HAP-1 (cell line): Measurements from ENCODE around the gene GRIK3.
"Not testable (repeated sequence)": the region's sequence is repeated elsewhere in the genome, so short reads cannot be mapped to it uniquely, and the experiment has no call there.

Experiments
- DNase-seq, 2 experiments: peaks; one replicate each; pipeline ENCODE4 v3.0.0-alpha.2; 2016 to 2020; ENCODE audit warnings: low spot score in 2 of 2
- H3K27me3 ChIP-seq: fragments of 250-450 bp; sonication (Bioruptor Pico); 2 replicates; pipeline ENCODE4 v1.5.1; 2020; ENCODE audit warnings: low read depth, mild to moderate bottlenecking, moderate library complexity
- H3K36me3 ChIP-seq: fragments of 250-450 bp; sonication (Bioruptor Pico); replicated peaks from 2 replicates; pipeline ENCODE4 v1.5.1; 2020; ENCODE audit warnings: mild to moderate bottlenecking
- H3K4me1 ChIP-seq: fragments of 250-450 bp; sonication (Bioruptor Pico); 2 replicates; pipeline ENCODE4 v1.5.1; 2020; ENCODE audit warnings: mild to moderate bottlenecking
- H3K4me3 ChIP-seq: fragments of 250-450 bp; sonication (Bioruptor Pico); 2 replicates; pipeline ENCODE4 v1.5.1; 2020; ENCODE audit warnings: mild to moderate bottlenecking, moderate library complexity
- H3K9me3 ChIP-seq: fragments of 250-450 bp; sonication (Bioruptor Pico); 2 replicates; pipeline ENCODE4 v1.5.1; 2020; ENCODE audit warnings: mild to moderate bottlenecking, moderate library complexity
- in situ Hi-C: fragments of 300-500 bp; cut with MboI; formaldehyde crosslinking; loops from 3 replicates; pipeline ENCODE4 v1.14.3; 2020; ENCODE audit warnings: low sequenced_read_pairs, inconsistent platforms, mixed read lengths

Gene GRIK3

GRCh38 chr1:37034121-37035013 lies at the start of gene GRIK3:
Gene GRIK3 (minus strand): TSS chr1:37034515. CDS start chr1:37034108, 407 bp downstream.
- Histone ChIP-seq H3K4me1 (no peaks in the 10 kb centered on the region), H3K36me3 (no peaks in the 10 kb centered on the region), H3K27me3 (peaks cover 30% of the 10 kb centered on the region), H3K4me3 (no peak within 1 kb of the TSS), H3K9me3 (no peaks in the 10 kb centered on the region)
- DNase-seq = no peak
- in situ Hi-C loops = no loop called here

- Histone ChIP-seq H3K27me3 (no peaks in the 10 kb centered on the region), H3K4me1 (no peaks in the 10 kb centered on the region), H3K4me3 (no peak overlapping the region), H3K36me3 (no peaks in the 10 kb centered on the region), H3K9me3 (no peaks in the 10 kb centered on the region)
- in situ Hi-C loops = no loop called here
- DNase-seq = no peak
Measured at GRCh38 chr1:37084013-37084412, 49.7 kb upstream of the GRIK3 start.

- in situ Hi-C loops = no loop called here
- H3K36me3 ChIP-seq = no peaks in the 10 kb centered on the region
- DNase-seq = no peak
- no peaks in the 10 kb centered on the region for H3K4me1 ChIP-seq
- no peak overlapping the region for H3K4me3 ChIP-seq
- no peaks in the 10 kb centered on the region for H3K27me3 ChIP-seq
- no peaks in the 10 kb centered on the region for H3K9me3 ChIP-seq
Measured at GRCh38 chr1:37083603-37084002, 49.3 kb upstream of the GRIK3 start.

GRCh38 chr1:37080296-37080986 lies 46.1 kb upstream of the GRIK3 start:
- H3K4me3 ChIP-seq, H3K4me1 ChIP-seq, DNase-seq, H3K9me3 ChIP-seq, in situ Hi-C loops, H3K27me3 ChIP-seq, H3K36me3 ChIP-seq: not testable (repeated sequence)

GRCh38 chr1:37078866-37079265 lies 44.6 kb upstream of the GRIK3 start:
- DNase-seq = no peak
- in situ Hi-C loops = no loop called here
- no peak overlapping the region for H3K4me3 ChIP-seq

GRCh38 chr1:37076168-37076567 lies 41.9 kb upstream of the GRIK3 start:
- Histone ChIP-seq H3K27me3 (peaks cover 3% of the 10 kb centered on the region; the same call in 1 of the 2 replicates), H3K4me1 (no peaks in the 10 kb centered on the region), H3K36me3 (no peaks in the 10 kb centered on the region), H3K9me3 (no peaks in the 10 kb centered on the region), H3K4me3 (no peak overlapping the region)
- in situ Hi-C loops = no loop called here
- no peak for DNase-seq

More at GRCh38 chr1:37078866-37079265, 44.6 kb upstream of the GRIK3 start:
- Histone ChIP-seq H3K4me1 (no peaks in the 10 kb centered on the region), H3K36me3 (no peaks in the 10 kb centered on the region), H3K9me3 (no peaks in the 10 kb centered on the region), H3K27me3 (no peaks in the 10 kb centered on the region)

GRCh38 chr1:37073854-37074379 lies 39.6 kb upstream of the GRIK3 start:
- DNase-seq = no peak
- in situ Hi-C loops = no loop called here

GRCh38 chr1:37073152-37073853 lies 39.0 kb upstream of the GRIK3 start:
- in situ Hi-C loops = no loop called here
- Histone ChIP-seq H3K27me3 (peaks cover 6% of the 10 kb centered on the region; the same call in 1 of the 2 replicates), H3K4me3 (no peak overlapping the region), H3K4me1 (no peaks in the 10 kb centered on the region), H3K9me3 (no peaks in the 10 kb centered on the region), H3K36me3 (no peaks in the 10 kb centered on the region)
- DNase-seq = no peak

More at GRCh38 chr1:37073854-37074379, 39.6 kb upstream of the GRIK3 start:
- Histone ChIP-seq H3K36me3 (no peaks in the 10 kb centered on the region), H3K9me3 (no peaks in the 10 kb centered on the region), H3K27me3 (peaks cover 3% of the 10 kb centered on the region; the same call in 1 of the 2 replicates), H3K4me1 (no peaks in the 10 kb centered on the region), H3K4me3 (no peak overlapping the region)

- H3K36me3 ChIP-seq = no peaks in the 10 kb centered on the region
- peaks cover 10% of the 10 kb centered on the region; the same call in 1 of the 2 replicates for H3K27me3 ChIP-seq
- in situ Hi-C loops = no loop called here
- no peak for DNase-seq
- no peak overlapping the region for H3K4me3 ChIP-seq
- no peaks in the 10 kb centered on the region for H3K4me1 ChIP-seq
- H3K9me3 ChIP-seq = no peaks in the 10 kb centered on the region
Measured at GRCh38 chr1:37071829-37072228, 37.5 kb upstream of the GRIK3 start.

GRCh38 chr1:37070126-37070525 lies 35.8 kb upstream of the GRIK3 start:
- in situ Hi-C loops = no loop called here
- DNase-seq = no peak
- H3K4me1 ChIP-seq = no peaks in the 10 kb centered on the region
- no peaks in the 10 kb centered on the region for H3K9me3 ChIP-seq
- H3K4me3 ChIP-seq = no peak overlapping the region
- H3K36me3 ChIP-seq = no peaks in the 10 kb centered on the region
- peaks cover 10% of the 10 kb centered on the region; the same call in 1 of the 2 replicates for H3K27me3 ChIP-seq

GRCh38 chr1:37069406-37069805 lies 35.1 kb upstream of the GRIK3 start:
- peaks cover 10% of the 10 kb centered on the region; the same call in 1 of the 2 replicates for H3K27me3 ChIP-seq
- DNase-seq = no peak
- no peak overlapping the region for H3K4me3 ChIP-seq
- no peaks in the 10 kb centered on the region for H3K9me3 ChIP-seq
- in situ Hi-C loops = no loop called here
- H3K4me1 ChIP-seq = no peaks in the 10 kb centered on the region
- H3K36me3 ChIP-seq = no peaks in the 10 kb centered on the region

GRCh38 chr1:37068897-37069296 lies 34.6 kb upstream of the GRIK3 start:
- H3K9me3 ChIP-seq = no peaks in the 10 kb centered on the region
- in situ Hi-C loops = no loop called here
- H3K36me3 ChIP-seq = no peaks in the 10 kb centered on the region
- H3K4me1 ChIP-seq = no peaks in the 10 kb centered on the region
- H3K4me3 ChIP-seq = no peak overlapping the region
- H3K27me3 ChIP-seq = peaks cover 10% of the 10 kb centered on the region; the same call in 1 of the 2 replicates
- DNase-seq = no peak

GRCh38 chr1:37068260-37068659 lies 33.9 kb upstream of the GRIK3 start:
- no peak for DNase-seq
- no peaks in the 10 kb centered on the region for H3K4me1 ChIP-seq
- peaks cover 9% of the 10 kb centered on the region; the same call in 1 of the 2 replicates for H3K27me3 ChIP-seq
- H3K9me3 ChIP-seq = no peaks in the 10 kb centered on the region
- in situ Hi-C loops = no loop called here
- no peak overlapping the region for H3K4me3 ChIP-seq
- no peaks in the 10 kb centered on the region for H3K36me3 ChIP-seq
